NCI-H345 treated with DMSO at 0.1 percent for 48 hours (cell line): ENCODE measurements around the gene SEPTIN2.
"Not testable (repeated sequence)": the region's sequence is repeated elsewhere in the genome, so short reads cannot be mapped to it uniquely, and the experiment has no call there.

Experiments used
- DNase-seq: peaks from one replicate; lab custom pipeline; 2025; ENCODE audit not compliant: unreplicated experiment; lab: John Stamatoyannopoulos, UW

Gene SEPTIN2

DNA sequence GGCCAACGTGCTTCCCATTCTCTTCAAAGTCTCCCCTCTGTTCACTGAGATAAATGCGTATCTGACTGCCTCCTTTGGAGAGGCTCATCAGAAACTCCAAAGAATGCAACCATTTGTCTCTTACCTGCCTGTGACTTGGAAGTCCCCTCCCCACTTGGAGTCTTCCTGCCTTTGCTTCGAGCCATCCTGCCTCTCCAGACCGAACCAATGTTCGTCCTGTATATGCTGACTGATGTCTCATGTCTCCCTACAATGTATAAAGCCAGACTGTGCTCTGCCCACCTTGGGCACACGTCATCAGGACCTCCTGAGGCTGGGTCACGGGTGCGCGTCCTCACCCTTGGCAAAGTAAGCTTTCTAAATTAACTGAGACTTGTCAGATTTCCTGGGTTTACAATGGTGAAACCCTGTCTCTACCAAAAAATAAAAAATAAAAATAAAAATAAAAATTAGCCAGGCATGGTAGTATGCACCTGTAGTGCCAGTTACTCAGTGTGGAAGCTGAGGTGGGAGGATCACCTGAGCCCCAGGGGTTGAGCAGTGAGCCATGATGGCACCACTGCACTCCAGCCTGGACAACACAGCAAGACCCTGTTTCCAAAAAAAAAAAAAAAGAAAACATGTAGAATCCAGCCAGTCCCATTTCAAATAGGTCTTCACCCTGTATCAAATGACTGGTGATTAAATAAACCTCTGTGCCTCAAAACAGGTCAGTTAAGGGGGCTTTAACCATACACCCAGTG lies 29.2 kb upstream of the SEPTIN2 start:
- DNase-seq = no peak

- no peak for DNase-seq
Observed at GRCh38 chr2:241288324-241288888, 27.3 kb upstream of the SEPTIN2 start.

- no peak for DNase-seq
Observed at GRCh38 chr2:241289053-241289452, 26.7 kb upstream of the SEPTIN2 start.

GRCh38 chr2:241289597-241289996 lies 26.1 kb upstream of the SEPTIN2 start:
- no peak for DNase-seq

DNA sequence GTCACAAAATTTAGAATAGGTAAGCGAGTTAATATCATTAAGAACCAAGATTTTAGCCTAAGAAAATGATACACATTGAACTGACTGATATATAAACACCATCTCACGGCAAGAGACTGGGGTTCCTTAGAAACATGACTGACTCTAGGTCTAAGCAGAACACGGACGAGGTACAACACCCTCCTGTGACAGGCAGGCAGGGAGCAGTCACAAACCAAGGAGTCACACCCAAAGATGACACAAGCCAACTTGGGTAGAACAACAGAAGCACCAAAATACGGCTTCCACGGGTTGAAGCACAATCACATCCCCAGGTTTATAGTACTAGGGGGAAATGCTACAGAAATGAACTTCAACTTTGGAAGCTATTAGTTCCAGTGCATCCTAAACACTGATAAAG lies 24.6 kb upstream of the SEPTIN2 start:
- DNase-seq = no peak

- no peak for DNase-seq
Observed at GRCh38 chr2:241291977-241292376, 23.7 kb upstream of the SEPTIN2 start.

GRCh38 chr2:241293378-241293797 lies 22.3 kb upstream of the SEPTIN2 start:
- not testable (repeated sequence) for DNase-seq

DNA sequence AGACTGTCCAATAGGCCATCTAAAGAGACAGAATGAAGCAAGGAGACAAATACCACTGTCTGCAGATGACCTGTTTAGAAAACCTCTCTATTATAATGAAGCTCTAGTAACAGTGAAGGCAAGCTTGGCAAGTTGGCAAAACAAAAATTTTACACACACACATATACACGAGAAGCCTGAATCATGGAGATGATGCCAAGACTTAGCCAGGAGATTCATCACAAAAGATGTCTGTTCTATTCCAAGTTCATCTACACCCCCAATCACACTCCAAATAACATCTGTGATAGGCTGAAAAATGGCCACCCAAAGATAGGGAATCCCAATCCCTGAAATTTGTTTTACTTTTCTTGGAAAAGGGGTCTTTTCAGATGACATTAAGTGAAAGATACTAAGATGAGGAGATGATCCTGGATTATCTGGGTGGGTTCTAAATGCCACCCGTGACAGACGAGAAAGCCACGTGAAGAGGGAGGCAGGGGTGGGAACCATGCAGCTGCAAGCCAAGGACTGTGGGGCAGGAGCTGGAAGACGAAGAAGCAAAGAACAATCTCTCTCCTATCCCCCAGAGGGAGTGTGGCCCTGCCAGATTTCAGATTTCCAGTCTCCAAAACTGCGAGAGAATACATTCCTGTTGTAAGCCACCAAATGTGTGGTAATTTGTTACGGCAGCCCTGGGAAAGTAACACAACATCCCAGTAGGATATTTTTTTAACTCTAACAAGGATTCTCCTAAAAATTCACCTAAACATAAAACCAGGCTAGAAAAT lies 20.2 kb upstream of the SEPTIN2 start:
- no peak for DNase-seq

GRCh38 chr2:241296767-241297166 lies 19.0 kb upstream of the SEPTIN2 start:
- no peak for DNase-seq

GRCh38 chr2:241298673-241299072 lies 17.1 kb upstream of the SEPTIN2 start:
- no peak for DNase-seq

DNA sequence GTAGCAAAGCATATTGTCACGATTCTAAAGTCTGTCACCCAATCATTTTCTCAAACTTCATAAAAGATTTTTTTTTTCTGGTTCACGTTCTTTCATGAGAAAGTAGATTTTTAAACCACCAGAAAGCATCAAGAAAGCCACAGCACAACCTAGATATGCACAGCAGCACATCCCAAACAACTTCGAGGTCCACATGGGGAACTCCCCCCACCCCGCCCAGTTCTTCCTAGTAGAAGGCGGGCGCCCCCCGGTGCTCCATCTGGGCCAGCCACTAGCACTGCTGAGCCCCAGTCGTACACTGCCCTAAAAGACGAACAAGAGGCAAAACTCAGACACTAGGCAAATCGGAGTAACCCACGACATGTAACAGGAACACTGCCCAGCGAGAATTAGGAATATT lies 15.7 kb upstream of the SEPTIN2 start:
- DNase-seq = no peak

- no peak for DNase-seq
Observed at GRCh38 chr2:241302083-241302482, 13.6 kb upstream of the SEPTIN2 start.

- no peak for DNase-seq
Observed at GRCh38 chr2:241302759-241303651, 12.7 kb upstream of the SEPTIN2 start.

DNA sequence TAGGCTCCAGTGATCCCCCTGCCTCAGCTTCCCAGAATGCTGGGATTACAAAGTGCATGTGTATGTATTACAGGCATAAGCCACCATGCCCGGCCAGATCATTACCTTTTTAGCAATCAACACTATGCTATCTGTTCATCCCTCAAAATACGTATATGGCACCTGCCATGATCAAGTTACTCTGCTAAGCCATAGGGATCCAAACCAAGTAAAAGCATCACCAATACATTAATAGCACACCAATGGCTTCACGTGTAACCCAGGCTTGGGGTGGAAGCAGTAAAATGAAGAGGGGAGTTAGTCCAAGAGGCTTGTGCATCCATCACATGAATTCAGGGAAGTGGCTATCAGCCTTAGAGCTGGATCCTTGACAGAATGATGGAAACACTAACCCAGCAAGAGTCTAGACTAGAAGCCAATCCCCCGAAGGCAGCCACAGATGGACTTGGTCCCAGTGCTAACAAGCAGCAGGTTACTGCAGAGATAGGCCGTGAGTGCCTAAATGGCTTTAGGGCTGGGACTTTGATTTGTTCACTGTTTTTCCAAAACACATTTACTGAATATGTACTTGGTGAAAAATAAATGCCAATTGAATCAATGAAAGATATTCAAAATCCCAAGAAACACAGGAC lies 11.6 kb upstream of the SEPTIN2 start:
- no peak for DNase-seq

GRCh38 chr2:241307055-241307454 lies 8.7 kb upstream of the SEPTIN2 start:
- DNase-seq = no peak

DNA sequence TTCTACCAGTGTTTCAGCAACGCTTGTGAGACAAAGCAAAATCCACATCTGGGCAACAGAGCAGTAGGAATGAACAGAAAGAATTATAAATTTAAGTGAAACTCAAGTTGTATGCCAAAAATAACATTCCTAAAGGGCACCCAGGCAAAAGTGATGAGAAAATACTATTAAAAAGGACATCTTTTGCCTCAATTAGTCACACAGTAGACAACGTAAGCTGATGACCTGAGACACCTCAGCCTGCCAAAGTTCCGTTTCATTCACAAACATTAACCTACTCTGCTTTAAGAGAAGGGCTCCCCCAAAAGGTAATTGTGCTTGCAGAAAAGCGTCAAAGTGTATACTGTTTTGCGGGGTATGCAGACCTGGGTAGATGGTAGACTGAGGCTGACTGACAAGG lies 7.5 kb upstream of the SEPTIN2 start:
- DNase-seq = no peak

DNA sequence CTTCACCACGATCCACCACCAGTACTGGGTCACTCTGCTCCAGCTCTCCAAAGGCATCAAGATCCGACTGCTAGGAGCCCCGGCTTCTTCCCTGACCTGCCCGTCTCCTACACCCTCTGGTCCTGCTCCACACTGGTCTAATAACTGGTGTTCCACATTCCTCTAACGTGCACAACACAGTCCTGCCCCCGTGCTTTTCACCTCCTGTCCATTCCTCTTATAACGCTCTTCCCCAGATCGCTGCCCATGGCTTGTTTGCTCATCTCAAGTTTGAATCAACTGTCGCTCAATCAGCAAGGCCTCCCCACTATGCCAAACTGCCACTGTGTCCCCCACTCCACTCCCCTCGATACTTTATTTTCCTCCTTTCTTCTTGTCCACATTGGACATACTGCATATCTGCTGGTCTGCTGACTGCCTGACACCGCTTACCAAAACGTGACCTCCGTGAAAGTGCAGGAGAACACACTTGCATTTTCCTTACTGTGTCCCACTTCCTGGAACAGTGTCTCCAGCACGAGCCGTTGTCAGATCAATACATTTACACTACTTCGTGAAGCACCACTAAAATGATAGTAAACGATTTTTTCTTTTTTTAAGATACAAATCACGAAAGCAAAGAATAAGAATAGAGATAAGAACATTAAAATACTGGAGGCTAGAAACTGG lies 6.8 kb upstream of the SEPTIN2 start:
- DNase-seq = no peak

DNA sequence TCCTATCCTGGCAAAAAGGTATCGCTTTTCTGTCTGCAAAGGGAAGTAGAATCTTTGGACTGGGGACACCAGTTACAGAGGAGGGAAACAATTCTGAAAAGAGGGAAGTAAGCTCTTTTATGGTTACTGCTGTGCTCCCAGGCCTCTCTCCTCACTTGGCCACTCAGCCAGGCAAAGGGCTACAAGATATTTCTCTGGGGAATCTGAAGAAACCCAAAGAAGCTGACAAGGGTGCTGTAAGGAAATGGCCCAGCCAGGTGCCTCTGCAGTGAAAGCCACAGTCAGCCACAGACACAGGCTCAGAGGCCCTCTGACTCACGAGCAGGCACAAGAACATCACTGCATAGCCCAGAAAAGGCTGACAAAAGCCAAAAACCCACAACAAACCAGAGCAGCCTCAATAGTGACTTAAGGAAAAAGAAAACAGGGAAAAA lies 6.0 kb upstream of the SEPTIN2 start:
- no peak for DNase-seq

- DNase-seq = no peak
Observed at GRCh38 chr2:241310917-241311566, 4.7 kb upstream of the SEPTIN2 start.

GRCh38 chr2:241312082-241312481 lies 3.6 kb upstream of the SEPTIN2 start:
- no peak for DNase-seq
